IMR-90 (cell line): Measurements from ENCODE around the gene ARF5.

ENCODE experiments used
- CEBPB ChIP-seq: IDR thresholded peaks from 2 replicates; pipeline ENCODE4 v1.6.1; 2012; ENCODE audit warnings: low read depth, low read length, improper control_type of control experiment
- CHD1 ChIP-seq: IDR thresholded peaks from 2 replicates; pipeline ENCODE4 v1.6.1; 2012; ENCODE audit warnings: low read depth, low read length, improper control_type of control experiment
- CTCF ChIP-seq: conservative IDR thresholded peaks from 2 replicates; pipeline ENCODE4 v1.5.1; 2012; ENCODE audit warnings: mild to moderate bottlenecking, low read depth, low read length, improper control_type of control experiment
- ELK1 ChIP-seq: fragments of 150-350 bp; IDR thresholded peaks from 2 replicates; pipeline ENCODE4 v1.6.1; 2016; ENCODE audit warnings: low read depth, mild to moderate bottlenecking, low read length, moderate library complexity, borderline replicate concordance
- MAFK ChIP-seq: IDR thresholded peaks from 2 replicates; pipeline ENCODE4 v1.6.1; 2012; ENCODE audit warnings: low read depth, low read length, improper control_type of control experiment
- MAZ ChIP-seq: IDR thresholded peaks from 2 replicates; pipeline ENCODE4 v1.6.1; 2012; ENCODE audit warnings: low read depth, mild to moderate bottlenecking, low read length, improper control_type of control experiment, moderate library complexity, borderline replicate concordance
- NFE2L2 ChIP-seq: fragments of 150-350 bp; IDR thresholded peaks from 2 replicates; pipeline ENCODE4 v1.6.1; 2016; ENCODE audit warnings: low read depth, mild to moderate bottlenecking, low read length
- POLR2A ChIP-seq: IDR thresholded peaks from 2 replicates; pipeline ENCODE4 v1.6.1; 2012; ENCODE audit warnings: mild to moderate bottlenecking, low read depth, low read length
- RAD21 ChIP-seq: IDR thresholded peaks from 2 replicates; pipeline ENCODE4 v1.6.1; 2012; ENCODE audit warnings: low read length, improper control_type of control experiment
- RCOR1 ChIP-seq: IDR thresholded peaks from 2 replicates; pipeline ENCODE4 v1.6.1; 2012; ENCODE audit warnings: mild to moderate bottlenecking, low read length, improper control_type of control experiment; ENCODE audit not compliant: insufficient replicate concordance
- SMC3 ChIP-seq: fragments of 150-350 bp; IDR thresholded peaks from 2 replicates; pipeline ENCODE4 v1.6.1; 2016; ENCODE audit warnings: low read depth, mild to moderate bottlenecking, antibody characterized with exemption, low read length, moderate library complexity
- USF2 ChIP-seq: fragments of 150-350 bp; IDR thresholded peaks from 2 replicates; pipeline ENCODE4 v1.6.1; 2017; ENCODE audit warnings: mild to moderate bottlenecking, antibody characterized with exemption, low read length, low read depth

- TF ChIP-seq CTCF = no peak
- no peak for TF ChIP-seq ELK1
- no peak for TF ChIP-seq CEBPB
- no peak for TF ChIP-seq POLR2A
- no peak for TF ChIP-seq USF2
- no peak for TF ChIP-seq CHD1
- TF ChIP-seq NFE2L2 = no peak
- no peak for TF ChIP-seq MAZ
- no peak for TF ChIP-seq SMC3
- no peak for TF ChIP-seq RAD21
- no peak for TF ChIP-seq RCOR1
- no peak for TF ChIP-seq MAFK
Measured at GRCh38 chr7:127591189-127591588, 3.0 kb downstream of the ARF5 start.
